Astrocyte (in vitro differentiated cells and primary cell): ENCODE data around the gene KIAA1210.

ENCODE experiments used
- CTCF ChIP-seq: IDR thresholded peaks from 2 replicates; pipeline ENCODE4 v1.5.1; 2011; ENCODE audit warnings: low read depth, mild to moderate bottlenecking, inconsistent platforms, low read length, moderate library complexity; ENCODE audit not compliant: insufficient read depth
- EZH2 ChIP-seq: IDR thresholded peaks from 2 replicates; pipeline ENCODE4 v1.6.1; 2012; ENCODE audit warnings: mild to moderate bottlenecking, low read length, inconsistent platforms; ENCODE audit not compliant: insufficient read depth

GRCh38 chrX:119177278-119177677 lies 49.7 kb upstream of the KIAA1210 start:
- TF ChIP-seq CTCF (no peak), EZH2 (no peak)
